ENCODE measurements around the gene CXCR5.
A peak's percentile ranks its signal among the peaks of the same experiment; 100 is the strongest.

GRCh38 chr11:118901494-118902335 lies 18.0 kb downstream of the CXCR5 start:
- TF ChIP-seq, protein P1, sequence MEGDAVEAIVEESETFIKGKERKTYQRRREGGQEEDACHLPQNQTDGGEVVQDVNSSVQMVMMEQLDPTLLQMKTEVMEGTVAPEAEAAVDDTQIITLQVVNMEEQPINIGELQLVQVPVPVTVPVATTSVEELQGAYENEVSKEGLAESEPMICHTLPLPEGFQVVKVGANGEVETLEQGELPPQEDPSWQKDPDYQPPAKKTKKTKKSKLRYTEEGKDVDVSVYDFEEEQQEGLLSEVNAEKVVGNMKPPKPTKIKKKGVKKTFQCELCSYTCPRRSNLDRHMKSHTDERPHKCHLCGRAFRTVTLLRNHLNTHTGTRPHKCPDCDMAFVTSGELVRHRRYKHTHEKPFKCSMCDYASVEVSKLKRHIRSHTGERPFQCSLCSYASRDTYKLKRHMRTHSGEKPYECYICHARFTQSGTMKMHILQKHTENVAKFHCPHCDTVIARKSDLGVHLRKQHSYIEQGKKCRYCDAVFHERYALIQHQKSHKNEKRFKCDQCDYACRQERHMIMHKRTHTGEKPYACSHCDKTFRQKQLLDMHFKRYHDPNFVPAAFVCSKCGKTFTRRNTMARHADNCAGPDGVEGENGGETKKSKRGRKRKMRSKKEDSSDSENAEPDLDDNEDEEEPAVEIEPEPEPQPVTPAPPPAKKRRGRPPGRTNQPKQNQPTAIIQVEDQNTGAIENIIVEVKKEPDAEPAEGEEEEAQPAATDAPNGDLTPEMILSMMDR (IDR thresholded peaks at IDR 0.05) = no peak
- TF ChIP-seq POLR2A (IDR thresholded peaks at IDR 0.05) (no peak), POLR2AphosphoS5 (IDR thresholded peaks at IDR 0.05) (peak in 1 of 4 donors; percentile 15), EP300 (IDR thresholded peaks at IDR 0.05) (no peak)

All from sigmoid colon (tissue), 4 donors.